ENCODE measurements around the gene GALNT7.

DNA sequence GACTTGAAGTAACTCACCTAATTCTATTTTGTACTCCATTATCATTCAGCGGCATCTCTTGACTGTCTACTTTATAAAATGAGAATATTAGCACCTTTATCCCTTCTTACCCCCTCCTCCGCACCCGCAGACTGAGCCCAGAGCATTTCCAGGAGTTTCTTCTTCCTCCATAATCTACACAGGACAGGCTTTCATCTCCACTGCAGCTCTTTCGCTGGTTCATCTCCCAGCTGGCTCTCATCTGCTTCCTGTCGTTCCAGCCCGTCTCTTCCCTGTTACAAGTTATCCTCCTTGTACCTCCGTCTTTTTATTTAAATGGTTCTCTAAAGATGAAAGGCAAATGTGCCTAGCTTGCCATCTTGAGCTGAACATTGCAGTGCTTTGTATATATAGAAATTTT lies 39.8 kb downstream of the GALNT7 start:
- TF ChIP-seq, protein P1, sequence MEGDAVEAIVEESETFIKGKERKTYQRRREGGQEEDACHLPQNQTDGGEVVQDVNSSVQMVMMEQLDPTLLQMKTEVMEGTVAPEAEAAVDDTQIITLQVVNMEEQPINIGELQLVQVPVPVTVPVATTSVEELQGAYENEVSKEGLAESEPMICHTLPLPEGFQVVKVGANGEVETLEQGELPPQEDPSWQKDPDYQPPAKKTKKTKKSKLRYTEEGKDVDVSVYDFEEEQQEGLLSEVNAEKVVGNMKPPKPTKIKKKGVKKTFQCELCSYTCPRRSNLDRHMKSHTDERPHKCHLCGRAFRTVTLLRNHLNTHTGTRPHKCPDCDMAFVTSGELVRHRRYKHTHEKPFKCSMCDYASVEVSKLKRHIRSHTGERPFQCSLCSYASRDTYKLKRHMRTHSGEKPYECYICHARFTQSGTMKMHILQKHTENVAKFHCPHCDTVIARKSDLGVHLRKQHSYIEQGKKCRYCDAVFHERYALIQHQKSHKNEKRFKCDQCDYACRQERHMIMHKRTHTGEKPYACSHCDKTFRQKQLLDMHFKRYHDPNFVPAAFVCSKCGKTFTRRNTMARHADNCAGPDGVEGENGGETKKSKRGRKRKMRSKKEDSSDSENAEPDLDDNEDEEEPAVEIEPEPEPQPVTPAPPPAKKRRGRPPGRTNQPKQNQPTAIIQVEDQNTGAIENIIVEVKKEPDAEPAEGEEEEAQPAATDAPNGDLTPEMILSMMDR (IDR thresholded peaks at IDR 0.05): no peak
- TF ChIP-seq EP300 (IDR thresholded peaks at IDR 0.05; ENCODE audit: low read depth): no peak
- TF ChIP-seq POLR2A (IDR thresholded peaks at IDR 0.05): no peak
- TF ChIP-seq POLR2AphosphoS5 (IDR thresholded peaks at IDR 0.05): no peak
